Thymus (tissue), 11 donors: Measurements from ENCODE around the gene ECT2. TPM values are rescaled to one million over a fixed set of nuclear protein-coding genes. Genes with fewer than 3 reads are reported as not detected.

ENCODE experiments used
- DNase-seq, 9 donors: peaks; one replicate each; pipeline ENCODE4 v3.0.0-alpha.2; 2013; ENCODE audit warnings: low spot score in 9 of 9, low read depth in 6 of 9, missing footprints in 1 of 9
- H3K27ac ChIP-seq, 2 donors: one replicate each; pipeline ENCODE4 v1.5.1; 2013; ENCODE audit warnings: control low read depth in 1 of 2, low read depth in 1 of 2, low read length in 1 of 2, mild to moderate bottlenecking in 1 of 2, moderate library complexity in 1 of 2
- H3K27me3 ChIP-seq, 2 donors: one replicate each; pipeline ENCODE4 v1.5.1; 2013; ENCODE audit warnings: low read length in 1 of 2; ENCODE audit not compliant: control insufficient read depth in 2 of 2, insufficient read depth in 1 of 2
- H3K36me3 ChIP-seq, 2 donors: one replicate each; pipeline ENCODE4 v1.5.1; 2013; ENCODE audit warnings: low read length in 1 of 2, mild to moderate bottlenecking in 1 of 2, moderate library complexity in 1 of 2; ENCODE audit not compliant: control insufficient read depth in 2 of 2, insufficient read depth in 2 of 2
- H3K4me1 ChIP-seq, 2 donors: one replicate each; pipeline ENCODE4 v1.5.1; 2013; ENCODE audit warnings: low read length in 2 of 2; ENCODE audit not compliant: control insufficient read depth in 2 of 2, insufficient read depth in 2 of 2
- H3K4me3 ChIP-seq, 2 donors: one replicate each; pipeline ENCODE4 v1.5.1; 2013; ENCODE audit warnings: low read length in 2 of 2, control low read depth in 1 of 2, mild to moderate bottlenecking in 1 of 2
- H3K9me3 ChIP-seq, 2 donors: one replicate each; pipeline ENCODE4 v1.5.1; 2013; ENCODE audit warnings: low read length in 1 of 2, mild to moderate bottlenecking in 1 of 2; ENCODE audit not compliant: control insufficient read depth in 2 of 2, insufficient read depth in 1 of 2
- WGBS: extraction: QIAGEN DNeasy Blood & Tissue Kit; methylation state at CpG from one replicate; pipeline ENCODE4 v1.1.7; 2013; 5-methylcytosine and 5-hydroxymethylcytosine counted together
- polyA plus RNA-seq: library from polyadenylated mRNA; stranded (reverse); fragments of 200-250 nt; gene quantifications from one replicate; pipeline ENCODE4 v1.2.3, GENCODE V29; 2013
- total RNA-seq: library from RNA; stranded (reverse); fragments of 120-200 nt; gene quantifications from one replicate; pipeline ENCODE4 v1.2.4, GENCODE V29; 2013
- donor health status: healthy.

ECT2 gene
- total and polyA plus RNA-seq, 2 donors, result 7.9 to 39.0 TPM

DNA sequence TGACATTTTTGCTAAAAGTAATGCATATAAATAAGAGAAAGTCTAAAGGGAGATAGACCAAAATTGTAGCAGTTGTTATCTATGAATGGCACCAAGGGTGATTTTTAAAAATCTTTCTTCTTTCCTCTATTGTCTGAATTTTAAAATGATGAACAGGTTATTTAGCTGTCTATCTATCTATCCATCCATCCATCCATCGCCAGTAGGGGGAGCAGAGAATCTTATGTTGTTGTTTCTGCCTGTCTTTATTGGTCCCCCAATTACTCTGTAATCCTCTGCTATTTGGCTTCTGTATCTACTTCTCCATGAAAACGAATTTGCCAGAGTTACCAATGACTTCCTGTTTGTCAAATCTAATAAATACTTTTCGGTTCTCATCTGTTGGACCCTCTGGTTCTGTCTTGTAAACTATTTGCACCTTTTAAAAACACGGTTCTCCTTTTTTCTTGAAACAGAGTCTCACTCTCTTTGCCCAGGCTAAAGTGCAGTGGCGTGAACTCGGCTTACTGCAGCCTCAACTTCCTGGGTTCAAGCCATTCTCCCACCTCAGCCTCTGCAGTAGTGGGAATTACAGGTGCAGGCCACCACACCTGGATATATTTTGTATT, 86.0 kb downstream of the ECT2 start:
- DNase-seq, result peak in 3 of 9 donors; percentile 5 to 38 (median 21)
- Histone ChIP-seq H3K27me3 (no peaks in the 10 kb centered on the region), H3K4me1 (no peaks in the 10 kb centered on the region), H3K36me3 (no peaks in the 10 kb centered on the region), H3K27ac (no peak overlapping the region), H3K4me3 (no peak overlapping the region), H3K9me3 (no peaks in the 10 kb centered on the region)
- WGBS, result 54% methylated on average over 6 of the region's 6 CpGs

DNA sequence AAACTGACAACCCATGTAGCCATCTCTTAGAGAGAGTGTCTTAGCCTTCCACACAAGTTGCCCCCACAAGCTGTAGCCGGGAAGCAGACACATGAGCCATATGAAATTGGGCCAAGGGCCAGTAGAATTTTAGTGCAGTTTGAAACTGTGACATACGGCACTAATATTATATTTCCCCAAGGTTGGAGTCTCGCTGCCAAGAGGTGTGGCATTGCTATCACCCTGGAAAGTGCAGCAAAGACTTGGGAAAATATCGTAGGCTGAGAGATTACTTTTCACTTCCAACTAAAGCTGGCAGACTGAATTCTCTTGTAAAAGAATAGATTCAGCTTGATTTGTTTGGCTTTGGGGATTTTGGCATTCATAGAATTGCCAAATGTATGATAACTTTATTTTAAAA, 89.2 kb downstream of the ECT2 start:
- Histone ChIP-seq H3K9me3 (no peaks in the 10 kb centered on the region), H3K27ac (no peak overlapping the region), H3K4me3 (no peak overlapping the region), H3K36me3 (no peaks in the 10 kb centered on the region), H3K4me1 (no peaks in the 10 kb centered on the region), H3K27me3 (no peaks in the 10 kb centered on the region)
- WGBS, result 91% methylated on average over 4 of the region's 4 CpGs
- DNase-seq, result no peak

DNA sequence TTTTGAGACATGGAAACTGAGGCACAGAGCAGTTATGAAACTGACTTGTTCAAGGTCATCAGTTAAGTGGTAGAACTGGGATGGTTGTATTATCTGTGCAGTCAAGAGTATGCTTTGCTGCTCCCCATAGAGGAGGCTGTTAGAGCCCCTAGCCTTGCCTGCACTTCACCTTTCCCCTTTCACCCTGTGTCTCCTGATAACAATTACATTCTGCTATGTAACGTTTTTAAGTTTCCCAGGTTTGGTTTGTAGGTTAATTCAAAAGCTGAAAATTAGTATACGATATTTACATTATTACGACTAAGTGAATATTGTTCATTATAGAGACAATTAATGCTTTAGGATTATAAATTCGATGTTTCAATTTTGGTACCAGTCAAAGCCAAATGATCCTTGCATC, 89.9 kb downstream of the ECT2 start:
- no peak for DNase-seq
- Histone ChIP-seq H3K4me3 (no peak overlapping the region), H3K27ac (no peak overlapping the region), H3K27me3 (no peaks in the 10 kb centered on the region), H3K4me1 (no peaks in the 10 kb centered on the region), H3K9me3 (no peaks in the 10 kb centered on the region), H3K36me3 (no peaks in the 10 kb centered on the region)
- 89% methylated on average over 4 of the region's 4 CpGs for WGBS

DNA sequence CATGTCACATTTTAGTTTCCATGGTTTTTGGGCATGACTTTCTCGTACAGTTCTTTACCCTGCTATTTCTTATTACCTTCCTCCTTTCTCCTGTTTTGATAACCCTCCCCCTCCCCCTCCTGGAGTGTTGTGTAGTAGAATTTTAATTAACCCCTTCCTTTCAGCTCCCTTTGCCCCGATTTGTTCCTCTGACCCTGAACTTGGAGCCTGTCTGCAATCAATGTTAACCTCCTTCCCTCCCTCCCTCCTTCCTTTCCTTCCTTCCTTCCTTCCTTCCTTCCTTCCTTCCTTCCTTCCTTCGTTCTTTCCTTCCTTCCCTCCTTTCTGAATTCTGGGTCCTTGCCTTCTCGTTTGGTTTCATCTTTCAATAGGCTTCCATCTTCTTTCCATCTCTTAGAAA, 90.4 kb downstream of the ECT2 start:
- WGBS, result 77% methylated on average over 4 of the region's 4 CpGs
- Histone ChIP-seq H3K27me3 (no peaks in the 10 kb centered on the region), H3K27ac (no peak overlapping the region), H3K9me3 (no peaks in the 10 kb centered on the region), H3K4me1 (no peaks in the 10 kb centered on the region), H3K4me3 (no peak overlapping the region), H3K36me3 (no peaks in the 10 kb centered on the region)
- no peak for DNase-seq

DNA sequence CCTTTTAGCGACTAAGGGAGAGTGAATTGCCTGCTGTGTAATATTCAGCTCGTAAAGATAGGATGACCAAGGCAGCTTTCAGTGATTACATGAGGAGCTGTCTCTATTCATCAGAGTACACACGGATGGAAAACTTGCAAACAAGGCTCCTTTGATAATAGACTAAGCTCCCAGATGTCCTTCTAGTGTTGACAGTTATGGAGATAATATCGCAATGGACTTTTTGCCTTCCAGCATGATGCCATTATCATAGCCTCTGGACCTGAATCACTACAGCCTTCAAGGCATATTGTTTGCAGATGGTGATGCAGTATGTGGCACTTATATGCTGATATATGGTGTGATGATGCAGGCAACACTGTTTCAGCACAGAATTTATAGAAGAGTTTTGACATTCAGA, 93.9 kb downstream of the ECT2 start:
- no peaks in the 10 kb centered on the region for H3K36me3 ChIP-seq
- no peaks in the 10 kb centered on the region for H3K9me3 ChIP-seq
- no peak for DNase-seq
- H3K27ac ChIP-seq, result no peak overlapping the region
- no peaks in the 10 kb centered on the region for H3K27me3 ChIP-seq
- WGBS, result 95% methylated on average over 4 of the region's 4 CpGs
- no peaks in the 10 kb centered on the region for H3K4me1 ChIP-seq
- no peak overlapping the region for H3K4me3 ChIP-seq

DNA sequence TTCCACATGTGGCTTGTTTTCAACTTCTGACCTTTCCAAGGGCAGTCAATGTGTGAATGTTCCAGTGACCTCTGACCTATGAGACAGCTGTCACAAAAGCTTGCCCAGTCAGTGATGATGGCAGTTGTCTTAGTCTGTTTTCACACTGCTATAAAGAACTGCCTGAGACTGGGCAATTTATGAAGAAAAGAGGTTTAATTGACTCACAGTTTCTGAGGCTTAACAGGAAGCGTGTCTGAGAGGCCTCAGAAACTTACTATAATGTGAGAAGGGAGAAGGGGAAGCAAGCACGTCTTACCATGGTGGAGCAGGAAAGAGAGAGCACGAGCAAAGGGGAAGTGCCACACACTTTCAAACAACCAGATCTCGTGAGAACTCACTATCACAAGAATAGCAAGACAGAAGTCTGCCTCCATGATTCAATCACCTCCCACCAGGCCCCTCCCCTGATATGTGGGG, 95.6 kb downstream of the ECT2 start:
- WGBS, result 43% methylated on average over 4 of the region's 4 CpGs
- no peaks in the 10 kb centered on the region for H3K9me3 ChIP-seq
- H3K27ac ChIP-seq, result no peak overlapping the region
- H3K4me1 ChIP-seq, result no peaks in the 10 kb centered on the region
- H3K4me3 ChIP-seq, result no peak overlapping the region
- no peak for DNase-seq
- H3K36me3 ChIP-seq, result no peaks in the 10 kb centered on the region
- H3K27me3 ChIP-seq, result no peaks in the 10 kb centered on the region

DNA sequence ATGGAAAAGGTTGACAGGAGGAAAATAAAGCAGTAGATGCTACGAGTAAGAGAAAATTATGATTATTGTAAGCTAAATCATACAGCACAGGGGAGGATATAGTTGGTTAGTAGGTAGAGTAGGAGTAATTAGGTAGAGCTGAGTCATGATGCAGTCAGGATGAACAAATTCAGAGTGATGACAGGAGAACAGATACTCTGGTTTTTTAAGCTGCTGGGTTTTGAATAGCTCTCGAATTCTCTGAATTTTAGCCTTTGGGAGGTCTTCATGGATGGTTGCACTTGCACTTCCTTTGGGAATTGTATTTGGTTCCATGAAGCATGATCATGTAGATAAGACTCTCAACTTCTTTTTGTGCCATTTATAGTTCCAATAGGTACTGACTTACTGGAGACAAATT, 96.2 kb downstream of the ECT2 start:
- no peaks in the 10 kb centered on the region for H3K9me3 ChIP-seq
- no peak overlapping the region for H3K27ac ChIP-seq
- H3K27me3 ChIP-seq, result no peaks in the 10 kb centered on the region
- H3K4me3 ChIP-seq, result no peak overlapping the region
- no peaks in the 10 kb centered on the region for H3K4me1 ChIP-seq
- 91% methylated on average over 2 of the region's 2 CpGs for WGBS
- DNase-seq, result no peak
- H3K36me3 ChIP-seq, result no peaks in the 10 kb centered on the region

DNA sequence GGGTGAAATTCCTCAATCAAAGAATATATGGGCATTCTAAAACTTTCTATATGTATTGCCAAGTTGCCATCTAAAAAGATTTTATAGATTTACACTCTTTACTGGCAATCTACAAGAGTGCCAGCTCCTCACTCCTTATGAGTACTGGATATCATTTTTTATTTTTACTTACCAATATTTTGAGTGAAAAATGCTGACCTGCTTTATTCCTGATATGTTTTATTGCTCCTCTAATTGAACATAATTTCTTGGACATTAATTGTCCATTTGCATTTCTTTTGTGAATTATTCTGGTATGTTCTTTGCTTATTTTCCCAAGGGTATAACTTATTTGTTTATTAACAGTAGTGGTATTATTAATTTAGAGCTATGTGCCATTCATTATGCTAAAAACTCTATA, 96.8 kb downstream of the ECT2 start:
- Histone ChIP-seq H3K4me3 (no peak overlapping the region), H3K27me3 (no peaks in the 10 kb centered on the region), H3K4me1 (no peaks in the 10 kb centered on the region), H3K36me3 (no peaks in the 10 kb centered on the region), H3K27ac (no peak overlapping the region), H3K9me3 (no peaks in the 10 kb centered on the region)
- DNase-seq, result no peak

DNA sequence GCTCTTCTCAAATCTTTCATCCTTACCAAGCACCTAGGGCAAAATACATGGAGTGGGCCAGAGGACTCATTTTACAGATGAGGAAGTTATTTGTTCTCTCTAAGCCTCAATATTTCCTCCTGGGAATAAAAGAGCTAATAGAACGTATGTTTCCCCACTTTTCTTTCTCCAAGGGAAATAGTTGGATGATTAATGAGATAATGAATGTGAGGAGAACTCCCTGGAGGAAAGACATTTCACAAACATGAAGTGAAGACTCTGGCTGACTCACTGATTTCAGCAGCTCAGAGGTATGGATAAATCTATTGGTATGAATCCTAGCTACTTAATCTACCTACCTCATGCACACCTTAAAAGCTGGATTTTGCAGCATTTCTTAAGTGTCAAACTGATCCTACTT, 98.4 kb downstream of the ECT2 start:
- no peak for DNase-seq
- no peaks in the 10 kb centered on the region for H3K27me3 ChIP-seq
- 81% methylated on average over 1 of the region's 1 CpG for WGBS
- H3K36me3 ChIP-seq, result no peaks in the 10 kb centered on the region
- H3K27ac ChIP-seq, result no peak overlapping the region
- no peaks in the 10 kb centered on the region for H3K4me1 ChIP-seq
- no peak overlapping the region for H3K4me3 ChIP-seq
- H3K9me3 ChIP-seq, result no peaks in the 10 kb centered on the region

DNA sequence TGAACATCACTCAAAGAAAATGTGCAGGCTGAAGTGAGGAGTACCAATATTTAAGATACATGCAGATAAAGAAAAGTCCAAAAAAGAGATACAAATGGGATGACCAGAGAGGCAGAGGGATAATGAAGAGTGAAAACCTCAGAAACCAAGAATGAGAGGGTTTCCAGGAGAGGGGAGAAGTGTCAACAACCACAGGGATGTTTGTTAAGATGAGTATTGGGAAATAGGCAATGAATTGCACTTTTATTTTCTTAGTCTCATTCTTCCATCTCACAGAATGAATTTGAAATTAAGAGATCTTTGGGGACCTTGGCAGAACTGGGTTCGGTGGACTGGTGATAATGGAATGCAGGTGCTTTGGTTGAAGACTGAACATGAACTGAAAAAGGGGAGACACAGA, 102.5 kb downstream of the ECT2 start:
- no peaks in the 10 kb centered on the region for H3K4me1 ChIP-seq
- no peak for DNase-seq
- 95% methylated on average over 1 of the region's 1 CpG for WGBS
- no peak overlapping the region for H3K27ac ChIP-seq
- H3K4me3 ChIP-seq, result no peak overlapping the region
- H3K9me3 ChIP-seq, result no peaks in the 10 kb centered on the region
- no peaks in the 10 kb centered on the region for H3K36me3 ChIP-seq
- no peaks in the 10 kb centered on the region for H3K27me3 ChIP-seq
